Smooth muscle cell (in vitro differentiated cells): ENCODE results near the gene MRPS6. TPM values are rescaled to one million over a fixed set of nuclear protein-coding genes. Genes with fewer than 3 reads are reported as not detected.

Source experiments
- DNase-seq: peaks from one replicate; lab custom pipeline; 2025; ENCODE audit not compliant: unreplicated experiment; lab: John Stamatoyannopoulos, UW
- H2AFZ ChIP-seq: fragments of 200-600 bp; sonication (generic); 2 replicates; pipeline ENCODE4 v1.6.0; 2016; ENCODE audit warnings: antibody characterized with exemption, low read depth, mild to moderate bottlenecking
- H3F3A ChIP-seq: fragments of 200-600 bp; sonication (generic); 2 replicates; pipeline ENCODE4 v1.6.0; 2017; ENCODE audit warnings: antibody characterized with exemption, low read depth
- H3K27ac ChIP-seq: fragments of 200-600 bp; sonication (generic); 2 replicates; pipeline ENCODE4 v1.5.1; 2016; ENCODE audit warnings: low read depth, mild to moderate bottlenecking
- H3K27me3 ChIP-seq: fragments of 200-600 bp; sonication (generic); 2 replicates; pipeline ENCODE4 v1.6.1; 2016; ENCODE audit warnings: low read depth, mild to moderate bottlenecking
- H3K36me3 ChIP-seq: fragments of 200-600 bp; sonication (generic); 2 replicates; pipeline ENCODE4 v1.5.1; 2016; ENCODE audit warnings: low read depth
- H3K4me1 ChIP-seq: fragments of 200-600 bp; sonication (generic); 2 replicates; pipeline ENCODE4 v1.5.1; 2016; ENCODE audit warnings: low read depth
- H3K4me2 ChIP-seq: fragments of 200-600 bp; sonication (generic); 2 replicates; pipeline ENCODE4 v1.6.0; 2016; ENCODE audit warnings: mild to moderate bottlenecking
- H3K4me3 ChIP-seq: fragments of 200-600 bp; sonication (generic); 2 replicates; pipeline ENCODE4 v1.5.1; 2016; ENCODE audit warnings: mild to moderate bottlenecking
- H3K79me2 ChIP-seq: fragments of 200-600 bp; sonication (generic); 2 replicates; pipeline ENCODE4 v1.6.0; 2016; ENCODE audit warnings: low read depth, mild to moderate bottlenecking
- H3K9ac ChIP-seq: fragments of 200-600 bp; sonication (generic); 2 replicates; pipeline ENCODE4 v1.6.0; 2016; ENCODE audit warnings: low read depth
- H3K9me3 ChIP-seq: fragments of 200-600 bp; sonication (generic); replicated peaks from 2 replicates; pipeline ENCODE4 v1.5.1; 2016; ENCODE audit warnings: low read depth
- H4K20me1 ChIP-seq: fragments of 200-600 bp; sonication (generic); 2 replicates; pipeline ENCODE4 v1.6.0; 2016; ENCODE audit warnings: low read depth
- CTCF ChIP-seq: fragments of 200-600 bp; sonication (generic); IDR thresholded peaks from 2 replicates; pipeline ENCODE4 v1.5.1; 2017; ENCODE audit warnings: borderline replicate concordance, mild to moderate bottlenecking, antibody characterized with exemption; ENCODE audit not compliant: insufficient read depth, poor library complexity, severe bottlenecking
- WGBS: methylation state at CpG from one replicate; pipeline ENCODE4 v1.1.7; 2016; ENCODE audit warnings: low lambda C conversion rate; 5-methylcytosine and 5-hydroxymethylcytosine counted together
- polyA plus RNA-seq: library from polyadenylated mRNA; unstranded; fragments of >200 nt; fragmentation: Nextera tagmentation; extraction: Ambion mirVana; gene quantifications from 2 replicates; pipeline ENCODE4 v1.2.1, GENCODE V29; 2016
- total RNA-seq: library from RNA; depleted of rRNA; stranded (reverse); fragments of >200 nt; gene quantifications from 2 replicates; pipeline ENCODE4 v1.2.3, GENCODE V29; 2014

The MRPS6 gene
- total and polyA plus RNA-seq, 2 experiments from 2014 or later = 47.8 to 152 TPM

GRCh38 chr21:34179204-34179935 is 106.0 kb downstream of the MRPS6 start:
- no peak overlapping the region for H3K4me3 ChIP-seq
- H3F3A ChIP-seq = no peaks in the 10 kb centered on the region
- no peaks in the 10 kb centered on the region for H3K36me3 ChIP-seq
- H3K4me2 ChIP-seq = no peak overlapping the region
- 63% methylated on average over 9 of the region's 9 CpGs for WGBS
- H3K27me3 ChIP-seq = no peaks in the 10 kb centered on the region
- no peaks in the 10 kb centered on the region for H4K20me1 ChIP-seq
- no peak for DNase-seq
- no peak overlapping the region for H3K27ac ChIP-seq
- no peak overlapping the region for H2AFZ ChIP-seq
- TF ChIP-seq CTCF = no peak
- no peaks in the 10 kb centered on the region for H3K9me3 ChIP-seq
- peaks cover 32% of the 10 kb centered on the region for H3K4me1 ChIP-seq
- no peaks in the 10 kb centered on the region for H3K79me2 ChIP-seq
- H3K9ac ChIP-seq = no peak overlapping the region

GRCh38 chr21:34180407-34180806 is 107.0 kb downstream of the MRPS6 start:
- no peaks in the 10 kb centered on the region for H4K20me1 ChIP-seq
- no peak for DNase-seq
- no peaks in the 10 kb centered on the region for H3K36me3 ChIP-seq
- no peak overlapping the region for H3K27ac ChIP-seq
- H3K4me1 ChIP-seq = peaks cover 32% of the 10 kb centered on the region
- H2AFZ ChIP-seq = no peak overlapping the region
- peak overlapping the region; percentile 12 for H3K4me2 ChIP-seq
- no peaks in the 10 kb centered on the region for H3K9me3 ChIP-seq
- H3K9ac ChIP-seq = no peak overlapping the region
- no peaks in the 10 kb centered on the region for H3K79me2 ChIP-seq
- no peak for TF ChIP-seq CTCF
- H3K4me3 ChIP-seq = no peak overlapping the region
- no peaks in the 10 kb centered on the region for H3F3A ChIP-seq
- H3K27me3 ChIP-seq = no peaks in the 10 kb centered on the region
- WGBS = 84% methylated on average over 3 of the region's 3 CpGs

GRCh38 chr21:34180826-34181359 is 107.5 kb downstream of the MRPS6 start:
- Histone ChIP-seq H3K27me3 (no peaks in the 10 kb centered on the region), H3K27ac (no peak overlapping the region), H3K9ac (no peak overlapping the region), H4K20me1 (no peaks in the 10 kb centered on the region), H3K79me2 (no peaks in the 10 kb centered on the region), H3K4me2 (peak overlapping the region; percentile 12), H3K4me3 (no peak overlapping the region), H3K9me3 (no peaks in the 10 kb centered on the region), H2AFZ (no peak overlapping the region), H3F3A (no peaks in the 10 kb centered on the region), H3K4me1 (peaks cover 32% of the 10 kb centered on the region), H3K36me3 (no peaks in the 10 kb centered on the region)
- no peak for DNase-seq
- no peak for TF ChIP-seq CTCF
- WGBS = 48% methylated on average over 10 of the region's 10 CpGs

- WGBS = 95% methylated on average over 8 of the region's 8 CpGs
- no peaks in the 10 kb centered on the region for H3K79me2 ChIP-seq
Observed at GRCh38 chr21:34181431-34182039, 108.2 kb downstream of the MRPS6 start.

More at GRCh38 chr21:34181431-34182039, 108.2 kb downstream of the MRPS6 start:
- Histone ChIP-seq H3K9ac (no peak overlapping the region), H3K27me3 (no peaks in the 10 kb centered on the region), H3K27ac (no peak overlapping the region), H3K36me3 (no peaks in the 10 kb centered on the region), H4K20me1 (no peaks in the 10 kb centered on the region), H3K9me3 (no peaks in the 10 kb centered on the region), H3F3A (no peaks in the 10 kb centered on the region), H2AFZ (no peak overlapping the region), H3K4me2 (no peak overlapping the region), H3K4me3 (no peak overlapping the region), H3K4me1 (peaks cover 32% of the 10 kb centered on the region)
- no peak for DNase-seq
- TF ChIP-seq CTCF = no peak
